Neutrophil (primary cell): ENCODE measurements around the gene NDFIP1.
A peak's percentile ranks its signal among the peaks of the same experiment; 100 is the strongest.

Source experiments
- H3K27ac ChIP-seq: fragments of 200-600 bp; sonication (generic); 2 replicates; pipeline ENCODE4 v1.5.1; 2016; ENCODE audit warnings: mild to moderate bottlenecking, moderate library complexity
- H3K27me3 ChIP-seq: fragments of 200-600 bp; sonication (generic); 2 replicates; pipeline ENCODE4 v1.6.0; 2016; ENCODE audit warnings: mild to moderate bottlenecking
- H3K36me3 ChIP-seq: fragments of 200-600 bp; sonication (generic); 2 replicates; pipeline ENCODE4 v1.5.1; 2017
- H3K4me1 ChIP-seq, 2 experiments: fragments of 200-600 bp in 1 of 2; sonication (generic) in 1 of 2; 1 replicate in 1 of 2; 2 replicates in 1 of 2; pipeline versions ENCODE4 v1.5.1 to v1.6.1; 2013 to 2016; ENCODE audit warnings: low read depth in 1 of 2, low read length in 1 of 2, mild to moderate bottlenecking in 1 of 2, moderate library complexity in 1 of 2; ENCODE audit not compliant: control insufficient read depth in 1 of 2, insufficient read depth in 1 of 2
- H3K4me3 ChIP-seq, 2 experiments: fragments of 200-600 bp in 1 of 2; sonication (generic) in 1 of 2; 1 replicate in 1 of 2; 2 replicates in 1 of 2; pipeline ENCODE4 v1.5.1; 2013 to 2016; ENCODE audit warnings: low read depth in 1 of 2, low read length in 1 of 2, mild to moderate bottlenecking in 1 of 2, moderate library complexity in 1 of 2
- H3K9me3 ChIP-seq: fragments of 200-600 bp; sonication (generic); 2 replicates; pipeline ENCODE4 v1.5.1; 2016
- TF ChIP-seq, protein P1 (sequence below): fragments of 200-600 bp; sonication (generic); IDR thresholded peaks from 2 replicates; pipeline ENCODE4 v1.5.1; 2016; ENCODE audit warnings: antibody characterized with exemption

The NDFIP1 gene

DNA sequence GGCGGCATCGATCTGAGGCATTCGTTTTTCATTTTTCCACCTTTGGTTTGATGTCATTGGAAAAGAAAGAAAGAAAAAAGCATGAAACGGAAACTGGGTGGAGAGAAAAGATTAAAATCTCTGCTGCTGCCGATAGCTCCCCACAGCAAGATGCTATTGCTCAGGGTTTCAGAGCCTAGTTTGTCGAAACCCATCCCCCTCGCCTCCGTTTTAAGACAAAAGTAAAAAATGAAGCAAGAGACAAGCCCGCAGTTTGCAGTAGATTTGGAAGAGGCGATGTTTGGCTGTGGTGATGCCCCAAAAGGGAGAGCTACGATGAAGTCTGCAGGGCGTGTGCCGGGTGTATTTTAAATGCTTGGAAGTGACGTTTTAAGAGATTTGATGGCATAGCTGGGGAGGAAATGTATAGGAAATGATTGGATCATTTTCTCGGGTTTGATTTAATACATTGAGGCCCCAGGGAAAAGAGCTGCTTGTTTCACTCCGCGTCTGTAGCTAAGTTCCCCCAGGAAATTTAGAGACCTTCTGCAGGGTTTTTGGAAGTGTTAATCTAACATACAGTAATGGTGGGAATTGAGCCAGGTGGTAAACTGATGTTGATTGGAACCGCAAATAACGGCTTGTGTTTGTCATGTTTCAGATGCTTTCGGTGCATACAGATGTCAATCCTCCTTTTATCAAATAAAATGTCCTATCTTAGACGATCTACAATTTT lies 909 bp downstream of the NDFIP1 start:
- no peaks in the 10 kb centered on the region for H3K36me3 ChIP-seq
- TF ChIP-seq, protein P1, sequence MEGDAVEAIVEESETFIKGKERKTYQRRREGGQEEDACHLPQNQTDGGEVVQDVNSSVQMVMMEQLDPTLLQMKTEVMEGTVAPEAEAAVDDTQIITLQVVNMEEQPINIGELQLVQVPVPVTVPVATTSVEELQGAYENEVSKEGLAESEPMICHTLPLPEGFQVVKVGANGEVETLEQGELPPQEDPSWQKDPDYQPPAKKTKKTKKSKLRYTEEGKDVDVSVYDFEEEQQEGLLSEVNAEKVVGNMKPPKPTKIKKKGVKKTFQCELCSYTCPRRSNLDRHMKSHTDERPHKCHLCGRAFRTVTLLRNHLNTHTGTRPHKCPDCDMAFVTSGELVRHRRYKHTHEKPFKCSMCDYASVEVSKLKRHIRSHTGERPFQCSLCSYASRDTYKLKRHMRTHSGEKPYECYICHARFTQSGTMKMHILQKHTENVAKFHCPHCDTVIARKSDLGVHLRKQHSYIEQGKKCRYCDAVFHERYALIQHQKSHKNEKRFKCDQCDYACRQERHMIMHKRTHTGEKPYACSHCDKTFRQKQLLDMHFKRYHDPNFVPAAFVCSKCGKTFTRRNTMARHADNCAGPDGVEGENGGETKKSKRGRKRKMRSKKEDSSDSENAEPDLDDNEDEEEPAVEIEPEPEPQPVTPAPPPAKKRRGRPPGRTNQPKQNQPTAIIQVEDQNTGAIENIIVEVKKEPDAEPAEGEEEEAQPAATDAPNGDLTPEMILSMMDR, result no peak
- H3K9me3 ChIP-seq, result no peaks in the 10 kb centered on the region
- peak overlapping the region; percentile 94 for H3K27ac ChIP-seq
- peaks cover 3% of the 10 kb centered on the region for H3K27me3 ChIP-seq
- peak overlapping the region; percentile 80 to 82 for H3K4me3 ChIP-seq
- H3K4me1 ChIP-seq, result peaks cover 15 to 18% of the 10 kb centered on the region in 2 experiments

DNA sequence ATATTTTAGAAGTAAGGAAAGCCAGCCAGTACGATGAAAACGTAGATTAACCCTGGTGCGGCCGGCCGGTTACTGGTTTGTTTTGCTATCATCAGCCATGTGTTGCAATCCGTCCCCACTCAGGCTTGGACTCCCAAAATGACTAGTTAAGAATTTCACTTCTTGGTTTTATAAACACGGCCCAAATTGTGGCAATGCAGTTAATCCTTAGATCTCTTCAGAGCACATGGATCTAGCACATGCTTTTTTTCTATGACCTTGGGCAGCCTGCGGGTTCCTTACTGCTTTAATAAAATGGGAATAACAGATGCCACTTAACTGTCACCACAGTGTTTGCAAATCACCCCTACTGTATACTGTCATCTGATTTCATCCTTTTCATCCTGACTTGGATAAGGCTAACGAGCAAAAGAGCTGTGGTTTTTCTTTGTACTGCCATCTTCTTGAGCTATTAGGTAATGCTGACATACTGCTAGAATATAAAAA lies 1.5 kb downstream of the NDFIP1 start:
- H3K27me3 ChIP-seq, result no peaks in the 10 kb centered on the region
- H3K9me3 ChIP-seq, result no peaks in the 10 kb centered on the region
- TF ChIP-seq, protein P1, result no peak
- peaks cover 15 to 18% of the 10 kb centered on the region in 2 experiments for H3K4me1 ChIP-seq
- H3K27ac ChIP-seq, result peak overlapping the region; percentile 94
- H3K4me3 ChIP-seq, result peak overlapping the region; percentile 80 to 82
- H3K36me3 ChIP-seq, result no peaks in the 10 kb centered on the region

DNA sequence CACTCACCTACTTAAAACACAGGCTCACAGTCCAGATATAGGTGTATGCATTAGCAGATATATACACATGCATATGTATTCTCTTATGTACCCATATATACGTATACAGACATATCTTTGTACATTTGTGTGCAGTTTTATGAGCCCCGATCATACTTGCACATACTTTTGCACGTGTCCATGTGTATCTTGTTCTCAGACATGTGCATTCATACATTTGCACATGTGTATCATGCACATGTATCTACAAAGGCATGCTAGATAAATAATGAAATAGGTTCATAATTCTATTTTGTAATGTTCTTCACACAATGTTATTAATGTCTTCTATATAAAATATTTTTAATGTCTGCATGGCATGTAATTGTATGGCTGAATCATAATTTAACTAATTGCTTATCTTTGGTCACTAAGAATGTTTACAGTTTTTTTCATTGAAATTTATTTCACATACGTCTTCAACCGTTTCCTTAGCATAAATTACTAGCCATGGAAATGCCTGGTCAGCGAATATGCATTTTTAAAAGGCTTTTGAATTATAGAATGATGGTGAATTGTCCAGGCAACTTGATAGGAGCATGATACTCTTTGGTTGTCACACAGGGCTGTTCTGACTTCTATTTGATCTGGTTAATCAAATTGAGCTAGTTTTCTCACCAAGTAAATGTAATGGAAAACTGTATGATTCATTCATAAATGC lies 2.6 kb downstream of the NDFIP1 start:
- peaks cover 18 to 22% of the 10 kb centered on the region in 2 experiments for H3K4me1 ChIP-seq
- TF ChIP-seq, protein P1, result no peak
- H3K9me3 ChIP-seq, result no peaks in the 10 kb centered on the region
- no peak overlapping the region for H3K27ac ChIP-seq
- H3K27me3 ChIP-seq, result no peaks in the 10 kb centered on the region
- no peaks in the 10 kb centered on the region for H3K36me3 ChIP-seq
- no peak overlapping the region for H3K4me3 ChIP-seq

DNA sequence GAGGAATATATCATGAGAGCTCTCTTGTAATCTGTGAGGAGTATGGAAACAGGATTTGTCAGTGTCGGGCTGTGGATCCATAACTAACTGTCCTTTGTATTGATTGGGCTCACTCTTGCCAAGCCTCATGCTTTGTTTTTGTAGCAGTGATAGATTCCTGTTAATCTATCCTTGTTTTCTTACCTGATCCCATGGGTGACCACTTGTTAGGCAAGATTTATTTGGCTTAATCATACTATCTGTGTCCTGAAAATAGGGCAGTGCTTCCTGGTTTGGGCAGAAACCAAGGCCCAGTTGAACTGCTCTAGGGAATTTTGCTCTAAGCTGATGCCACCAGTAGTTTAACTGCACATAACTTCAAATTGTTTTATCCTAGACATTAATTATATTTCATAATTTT lies 6.1 kb downstream of the NDFIP1 start:
- H3K4me3 ChIP-seq, result no peak overlapping the region
- no peaks in the 10 kb centered on the region for H3K27me3 ChIP-seq
- TF ChIP-seq, protein P1, result no peak
- peaks cover 13 to 15% of the 10 kb centered on the region in 2 experiments for H3K4me1 ChIP-seq
- H3K36me3 ChIP-seq, result no peaks in the 10 kb centered on the region
- no peak overlapping the region for H3K27ac ChIP-seq
- no peaks in the 10 kb centered on the region for H3K9me3 ChIP-seq

DNA sequence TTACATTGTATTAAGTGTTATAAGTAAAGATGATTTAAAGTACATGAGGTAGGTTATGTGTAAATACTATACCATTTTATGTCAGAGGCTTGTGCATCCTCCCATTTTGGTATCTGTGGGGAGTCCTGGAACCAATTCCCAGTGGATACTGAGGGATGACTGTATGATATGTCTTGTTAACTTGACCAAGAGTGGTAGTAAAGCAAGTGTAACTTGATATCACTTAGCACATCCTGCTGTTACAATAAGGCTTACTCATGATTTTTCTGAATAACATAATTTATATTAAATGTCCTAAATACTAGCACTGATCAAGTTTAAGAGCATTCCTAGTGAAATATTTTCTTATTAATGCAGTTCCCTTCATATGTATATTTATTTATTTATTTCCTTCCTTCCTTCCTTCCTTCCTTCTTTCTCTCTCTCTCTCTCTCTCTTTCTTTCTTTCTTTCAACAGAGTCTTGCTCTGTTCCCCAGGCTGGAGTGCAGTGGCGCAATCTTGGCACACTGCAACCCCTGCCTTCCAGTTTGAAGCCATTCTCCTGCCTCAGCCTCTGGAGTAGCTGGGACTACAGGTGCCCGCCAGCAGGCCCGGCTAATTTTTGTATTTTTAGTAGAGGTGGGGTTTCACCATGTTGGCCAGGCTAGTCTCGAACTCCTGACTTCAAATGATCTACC lies 7.5 kb downstream of the NDFIP1 start:
- H3K4me3 ChIP-seq, result no peak overlapping the region
- TF ChIP-seq, protein P1, result no peak
- H3K27ac ChIP-seq, result no peak overlapping the region
- H3K27me3 ChIP-seq, result no peaks in the 10 kb centered on the region
- H3K4me1 ChIP-seq, result peaks cover 6 to 8% of the 10 kb centered on the region in 2 experiments
- no peaks in the 10 kb centered on the region for H3K36me3 ChIP-seq
- H3K9me3 ChIP-seq, result no peaks in the 10 kb centered on the region
